CD14-positive monocyte (primary cell): ENCODE measurements around the gene RIC8A. TPM values are rescaled to one million over a fixed set of nuclear protein-coding genes. Genes with fewer than 3 reads are reported as not detected.
"Not testable (repeated sequence)": the region's sequence is repeated elsewhere in the genome, so short reads cannot be mapped to it uniquely, and the experiment has no call there.

Experiments used
- DNase-seq, 3 donors: peaks; one replicate each; pipeline ENCODE4 v3.0.0-alpha.2; 2011 to 2022
- H2AFZ ChIP-seq: 2 replicates; pipeline ENCODE4 v1.6.0; 2012; ENCODE audit warnings: mild to moderate bottlenecking, low read depth, low read length, inconsistent platforms; ENCODE audit not compliant: insufficient read depth, poor library complexity, severe bottlenecking
- H3K27ac ChIP-seq, 2 donors: 1 replicate in 1 of 2; 2 replicates in 1 of 2; pipeline ENCODE4 v1.5.1; 2012 to 2013; ENCODE audit warnings: low read length in 2 of 2, control low read depth in 1 of 2, inconsistent platforms in 1 of 2, low read depth in 1 of 2, mild to moderate bottlenecking in 1 of 2
- H3K27me3 ChIP-seq, 2 donors: one replicate each; pipeline versions ENCODE4 v1.6.0 to v1.6.1; 2011 to 2013; ENCODE audit warnings: low read length in 2 of 2; ENCODE audit not compliant: control insufficient read depth in 2 of 2, insufficient read depth in 2 of 2
- H3K36me3 ChIP-seq, 2 donors: replicated peaks in 1 of 2; 1 replicate in 1 of 2; 2 replicates in 1 of 2; pipeline versions ENCODE4 v1.5.1 to v1.6.1; 2012 to 2013; ENCODE audit warnings: low read length in 2 of 2, control low read depth in 1 of 2, inconsistent platforms in 1 of 2, mild to moderate bottlenecking in 1 of 2; ENCODE audit not compliant: insufficient read depth in 2 of 2, control insufficient read depth in 1 of 2
- H3K4me1 ChIP-seq, 2 donors: 1 replicate in 1 of 2; 2 replicates in 1 of 2; pipeline versions ENCODE4 v1.5.1 to v1.6.1; 2012 to 2013; ENCODE audit warnings: low read length in 2 of 2, control low read depth in 1 of 2, inconsistent platforms in 1 of 2, mild to moderate bottlenecking in 1 of 2, moderate library complexity in 1 of 2; ENCODE audit not compliant: insufficient read depth in 2 of 2, control insufficient read depth in 1 of 2
- H3K4me2 ChIP-seq: replicated peaks from 2 replicates; pipeline ENCODE3; 2012; ENCODE audit warnings: low read length, moderate library complexity, mild to moderate bottlenecking; ENCODE audit not compliant: poor library complexity, severe bottlenecking; ENCODE audit errors: extremely low read depth
- H3K4me3 ChIP-seq, 3 experiments: fragments of 200-600 bp in 1 of 3; sonication (generic) in 1 of 3; replicated peaks in 1 of 3; 1 replicate in 2 of 3; 2 replicates in 1 of 3; pipeline ENCODE4 v1.5.1; 2011 to 2013; ENCODE audit warnings: low read length in 3 of 3, mild to moderate bottlenecking in 3 of 3, control low read depth in 2 of 3, low read depth in 2 of 3, inconsistent platforms in 1 of 3, moderate library complexity in 1 of 3
- H3K79me2 ChIP-seq: 2 replicates; pipeline ENCODE4 v1.6.0; 2012; ENCODE audit warnings: mild to moderate bottlenecking, control low read depth, inconsistent platforms, low read length, moderate library complexity; ENCODE audit not compliant: insufficient read depth
- H3K9ac ChIP-seq: 2 replicates; pipeline ENCODE4 v1.6.0; 2017; ENCODE audit warnings: low read length, mild to moderate bottlenecking; ENCODE audit not compliant: insufficient read depth, poor library complexity, severe bottlenecking
- H3K9me3 ChIP-seq, 2 donors: replicated peaks in 1 of 2; 1 replicate in 1 of 2; 2 replicates in 1 of 2; pipeline versions ENCODE4 v1.5.1 to v1.6.1; 2012 to 2013; ENCODE audit warnings: low read length in 2 of 2, control low read depth in 1 of 2; ENCODE audit not compliant: control insufficient read depth in 1 of 2, insufficient read depth in 1 of 2
- H4K20me1 ChIP-seq: 2 replicates; pipeline ENCODE4 v1.6.0; 2012; ENCODE audit warnings: mild to moderate bottlenecking, low read length, control low read depth, moderate library complexity; ENCODE audit not compliant: insufficient read depth
- H3K27ac Mint-ChIP-seq, 7 donors: one replicate each; pipeline ENCODE4 v1.8.0; 2020; ENCODE audit warnings: mild to moderate bottlenecking in 7 of 7, mixed read lengths in 7 of 7, moderate library complexity in 6 of 7, inconsistent platforms in 2 of 7
- H3K27me3 Mint-ChIP-seq, 3 donors: one replicate each; pipeline ENCODE4 v1.8.0; 2021 to 2022; ENCODE audit warnings: low read depth in 3 of 3, mild to moderate bottlenecking in 3 of 3, mixed read lengths in 3 of 3, moderate library complexity in 3 of 3, inconsistent platforms in 1 of 3
- H3K36me3 Mint-ChIP-seq, 2 donors: one replicate each; pipeline ENCODE4 v1.8.0; 2020; ENCODE audit warnings: mixed read lengths in 2 of 2, inconsistent platforms in 1 of 2, mild to moderate bottlenecking in 1 of 2
- H3K4me1 Mint-ChIP-seq: one replicate; pipeline ENCODE4 v1.8.0; 2020; ENCODE audit warnings: mild to moderate bottlenecking, mixed read lengths
- H3K4me3 Mint-ChIP-seq, 2 donors: one replicate each; pipeline ENCODE4 v1.8.0; 2020; ENCODE audit warnings: mild to moderate bottlenecking in 2 of 2, mixed read lengths in 2 of 2, moderate library complexity in 1 of 2
- H3K9me3 Mint-ChIP-seq, 7 donors: one replicate each; pipeline ENCODE4 v1.8.0; 2020 to 2022; ENCODE audit warnings: mixed read lengths in 7 of 7, mild to moderate bottlenecking in 6 of 7, moderate library complexity in 6 of 7, inconsistent platforms in 2 of 7
- CTCF ChIP-seq: fragments of 200-600 bp; IDR thresholded peaks from one replicate; pipeline ENCODE4 v1.8.0; 2022; ENCODE audit warnings: antibody characterized with exemption, mild to moderate bottlenecking
- WGBS: methylation state at CpG from one replicate; pipeline ENCODE4 v1.1.5; 2013; ENCODE audit warnings: missing lambda C conversion rate; ENCODE audit not compliant: insufficient coverage; 5-methylcytosine and 5-hydroxymethylcytosine counted together
- intact Hi-C, 2 donors: fragments of 100-400 bp; cut with micrococcal nuclease; formaldehyde crosslinking; loops; one replicate each; pipeline versions ENCODE4 v1.15.0 to v1.15.1; 2023
- polyA minus RNA-seq: library from RNA; depleted of rRNA, polyadenylated mRNA; stranded (reverse); fragments of >200 nt; gene quantifications from 2 replicates; pipeline ENCODE4 v1.2.3, GENCODE V29; 2012
- polyA plus RNA-seq, 3 donors: library from polyadenylated mRNA; depleted of rRNA in 1 of 3; unstranded in 2 of 3; stranded (reverse) in 1 of 3; fragments of 300-500 nt in 2 of 3; fragments of >200 nt in 1 of 3; fragmentation: Illumina TruSeq in 2 of 3; gene quantifications; 1 replicate in 2 of 3; 2 replicates in 1 of 3; pipeline ENCODE4 v1.2.3, GENCODE V29; 2012 to 2021
- total RNA-seq, 12 experiments: library from RNA in 1 of 12; stranded (reverse) in 1 of 12; fragments of 120-200 nt in 1 of 12; gene quantifications; one replicate each; pipeline ENCODE4 v1.2.4 and lab custom pipeline; 2013 to 2026; ENCODE audit warnings: mixed read lengths in 6 of 12, inconsistent platforms in 1 of 12

Gene RIC8A
- total RNA-seq (2013): 64.4 TPM
- 10 to 100 TPM; 51.1 to 79.1 (median 56.5) TPM for polyA plus RNA-seq
- polyA minus RNA-seq: 97.1 and 147 TPM in 2 replicates
- 23.9 to 65.3 (median 44.0) reads per million in 11 experiments for total RNA-seq (lab: John Stamatoyannopoulos, UW)

- Histone ChIP-seq H3K9ac (peak within 1 kb of the TSS; percentile 98), H3K79me2 (peaks cover 62% of the 10 kb centered on the region), H3K9me3 (no peaks in the 10 kb centered on the region), H3K4me2 (peak within 1 kb of the TSS; percentile 86), H3K36me3 (peaks cover 42 to 60% of the 10 kb centered on the region in 2 donors), H4K20me1 (peaks cover 68% of the 10 kb centered on the region), H3K4me3 (peak within 1 kb of the TSS; percentile 78 to 98 (median 81)), H2AFZ (peak within 1 kb of the TSS; percentile 62), H3K27ac (peak within 1 kb of the TSS; percentile 98 to 100), H3K4me1 (peaks cover 39 to 59% of the 10 kb centered on the region in 2 donors), H3K27me3 (no peaks in the 10 kb centered on the region)
- Mint-ChIP-seq H3K4me1 (peaks cover 53% of the 10 kb centered on the region), H3K4me3 (peak within 1 kb of the TSS; percentile 97 to 98), H3K9me3 (no peaks in the 10 kb centered on the region), H3K27me3 (peaks cover 2 to 5% (median 4%) of the 10 kb centered on the region in 3 donors), H3K36me3 (peaks cover 54 to 61% of the 10 kb centered on the region in 2 donors), H3K27ac (peak within 1 kb of the TSS; percentile 99 to 100 (median 100))
- WGBS: under 1% methylated on average over 63 of the region's 63 CpGs
- intact Hi-C loops: loop anchor here in 1 of 2 donors (1.0 to 10.0 kb wide), 3 partner anchors 29 to 297 kb away; partner anchors contain the start of genes PSMD13, RNH1 and SIRT3
- no peak for TF ChIP-seq CTCF
- DNase-seq: peak; percentile 98 to 99 (median 99)
These were observed at the start of gene RIC8A, which contains the start of gene BET1L for GRCh38 chr11:207208-207862. RIC8A (plus strand) TSS chr11:207708; CDS start chr11:208855, 1,147 bp downstream. BET1L (minus strand) TSS chr11:207399; CDS start chr11:207321, 78 bp downstream.

- H3K27ac ChIP-seq, H3K4me3 Mint-ChIP-seq, H3K4me1 ChIP-seq, H3K79me2 ChIP-seq, H3K4me2 ChIP-seq, DNase-seq, H3K9me3 ChIP-seq, H3K36me3 Mint-ChIP-seq, H4K20me1 ChIP-seq, intact Hi-C loops, H2AFZ ChIP-seq, H3K4me3 ChIP-seq, H3K9me3 Mint-ChIP-seq, H3K27me3 Mint-ChIP-seq, H3K27me3 ChIP-seq, H3K36me3 ChIP-seq, H3K4me1 Mint-ChIP-seq, H3K9ac ChIP-seq, H3K27ac Mint-ChIP-seq: not testable (repeated sequence)
- WGBS: no CpG with 5 or more reads among the region's 13 CpGs
These were observed 27.3 kb upstream of the RIC8A start for GRCh38 chr11:180242-180641.

GRCh38 chr11:189200-189783 lies 18.2 kb upstream of the RIC8A start:
- H3K4me1 Mint-ChIP-seq, H3K79me2 ChIP-seq, intact Hi-C loops, H3K4me2 ChIP-seq, H3K4me3 ChIP-seq, H4K20me1 ChIP-seq, H3K9me3 Mint-ChIP-seq, H3K9ac ChIP-seq, DNase-seq, H3K4me3 Mint-ChIP-seq, H3K36me3 Mint-ChIP-seq, H3K36me3 ChIP-seq, H3K4me1 ChIP-seq, H3K27me3 ChIP-seq, H3K27ac ChIP-seq, H3K9me3 ChIP-seq, H3K27ac Mint-ChIP-seq, H2AFZ ChIP-seq: not testable (repeated sequence)
- WGBS: 62% methylated on average over 10 of the region's 55 CpGs
- peaks cover 5 to 13% (median 6%) of the 10 kb centered on the region in 3 donors for H3K27me3 Mint-ChIP-seq
